ENCODE measurements around the gene CHDH.

GRCh38 chr3:53795789-53796560, 50.2 kb downstream of the CHDH start:
- TF ChIP-seq POLR2AphosphoS5 (IDR thresholded peaks at IDR 0.05) (no peak), POLR2A (IDR thresholded peaks at IDR 0.05) (no peak)
